Limb (tissue), 2 donors: ENCODE results near the gene SATL1.
"Not testable (repeated sequence)": the region's sequence is repeated elsewhere in the genome, so short reads cannot be mapped to it uniquely, and the experiment has no call there.

Experiments used
- DNase-seq, 2 donors: peaks; one replicate each; pipeline ENCODE4 v3.0.0-alpha.2; 2016; ENCODE audit errors: extremely low spot score in 2 of 2

The SATL1 gene

DNA sequence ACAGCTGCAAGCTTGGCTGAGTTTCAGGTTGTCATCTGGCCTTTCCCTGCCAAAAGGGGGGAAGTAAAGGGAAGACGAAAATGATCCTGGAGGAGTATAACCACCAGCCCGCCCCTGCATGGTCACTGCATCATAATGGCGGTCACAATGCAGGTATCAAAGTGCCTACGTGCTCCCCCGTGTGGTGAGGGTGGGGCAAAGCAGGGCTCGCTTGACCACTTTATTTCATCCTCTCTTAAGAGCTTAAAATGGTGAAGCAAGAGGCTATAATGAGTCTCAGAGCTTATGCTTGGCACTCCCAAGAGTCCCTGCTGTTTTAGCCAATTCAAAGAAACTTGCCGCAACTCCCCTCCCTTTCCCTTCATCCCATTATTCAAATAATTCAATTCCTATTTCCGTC, 134.3 kb downstream of the SATL1 start:
- DNase-seq: no peak

DNA sequence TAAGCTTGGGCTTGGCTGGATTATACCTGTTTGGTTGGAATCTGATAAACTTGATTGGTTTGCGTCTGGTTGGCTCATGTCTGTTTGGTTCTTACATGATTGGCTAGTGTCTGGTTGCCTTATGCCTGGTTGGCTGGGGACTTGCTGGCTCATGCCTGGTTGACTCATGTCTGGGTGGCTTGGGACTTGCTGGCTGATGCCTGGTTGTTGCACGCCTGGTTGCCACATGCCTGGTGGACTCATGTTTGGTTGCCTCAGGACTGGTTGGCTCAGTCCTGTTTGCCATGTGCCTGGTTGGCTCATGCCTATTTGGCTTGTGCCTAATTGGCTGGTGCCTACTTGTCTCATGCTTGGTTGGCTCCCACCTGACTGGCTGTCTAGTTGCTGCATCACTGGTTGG, 135.4 kb downstream of the SATL1 start:
- no peak for DNase-seq

DNA sequence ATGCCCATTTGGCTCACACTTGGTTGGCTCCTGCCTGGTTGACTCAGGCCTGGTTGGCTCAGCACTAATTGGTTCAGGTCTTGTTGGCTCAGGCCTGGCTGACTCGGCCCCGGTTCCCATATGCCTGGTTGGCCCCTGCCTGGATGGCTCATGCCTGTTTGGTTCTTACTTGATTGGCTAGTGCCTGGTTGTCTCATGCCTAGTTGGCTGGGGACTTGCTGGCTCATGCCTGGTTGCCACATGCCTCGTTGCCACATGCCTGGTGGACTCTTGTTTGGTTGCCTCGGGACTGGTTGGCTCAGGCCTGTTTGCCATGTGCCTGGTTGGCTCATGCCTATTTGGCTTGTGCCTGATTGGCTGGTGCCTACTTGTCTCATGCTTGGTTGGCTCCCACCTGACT, 136.2 kb downstream of the SATL1 start:
- no peak for DNase-seq

DNA sequence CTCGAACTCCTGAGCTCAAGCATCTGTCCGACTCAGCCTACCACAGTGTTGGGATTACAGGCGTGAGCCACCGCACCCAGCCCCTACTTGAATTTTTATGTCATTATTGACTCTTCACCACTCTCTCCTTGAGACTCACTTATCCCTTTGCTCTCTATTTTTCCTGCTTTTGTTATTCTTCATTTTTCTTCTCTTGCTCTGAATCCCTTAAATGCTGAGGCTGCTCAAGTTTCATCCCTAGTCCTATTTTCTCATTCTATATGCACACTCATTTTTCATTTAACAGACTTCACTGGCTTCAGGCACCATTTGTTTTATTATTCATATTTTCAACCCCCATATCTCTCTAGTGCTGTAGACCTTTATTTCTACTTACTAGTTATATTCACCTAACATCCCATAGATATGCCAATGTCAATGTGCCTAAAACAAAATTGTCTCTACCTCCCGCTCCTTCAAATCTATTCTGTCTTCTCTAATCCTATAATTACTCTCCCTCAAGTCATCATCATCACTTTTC, 154.2 kb downstream of the SATL1 start:
- no peak for DNase-seq

DNA sequence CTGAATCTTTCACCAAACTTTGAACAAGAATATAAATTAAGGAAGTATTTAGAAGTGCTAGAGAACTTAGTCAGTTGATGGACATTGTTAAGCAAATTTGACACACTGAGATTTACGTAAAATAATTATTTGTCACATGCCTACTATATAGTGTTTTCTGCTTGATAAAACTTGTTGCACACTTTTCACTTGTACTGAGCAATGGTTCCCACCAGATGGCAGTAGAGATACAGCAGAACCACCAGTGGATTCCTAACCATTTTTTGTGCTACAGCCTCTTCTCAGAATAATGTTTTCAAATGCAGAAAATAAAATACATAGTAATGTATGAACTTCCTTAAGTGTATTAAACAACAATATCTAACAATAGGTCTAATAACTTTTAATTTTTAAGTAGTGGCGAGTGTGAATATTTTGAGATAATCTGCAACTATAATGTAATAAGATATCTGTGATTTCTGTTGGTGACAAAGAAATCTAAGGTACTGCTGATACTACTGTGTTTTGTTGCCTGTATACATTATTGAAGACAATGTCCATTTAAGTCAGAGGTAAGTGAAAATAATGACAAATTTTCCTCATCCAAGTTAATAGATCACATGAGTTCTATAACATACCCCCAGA, 158.7 kb downstream of the SATL1 start:
- peak in 1 of 2 donors; percentile 22 for DNase-seq

DNA sequence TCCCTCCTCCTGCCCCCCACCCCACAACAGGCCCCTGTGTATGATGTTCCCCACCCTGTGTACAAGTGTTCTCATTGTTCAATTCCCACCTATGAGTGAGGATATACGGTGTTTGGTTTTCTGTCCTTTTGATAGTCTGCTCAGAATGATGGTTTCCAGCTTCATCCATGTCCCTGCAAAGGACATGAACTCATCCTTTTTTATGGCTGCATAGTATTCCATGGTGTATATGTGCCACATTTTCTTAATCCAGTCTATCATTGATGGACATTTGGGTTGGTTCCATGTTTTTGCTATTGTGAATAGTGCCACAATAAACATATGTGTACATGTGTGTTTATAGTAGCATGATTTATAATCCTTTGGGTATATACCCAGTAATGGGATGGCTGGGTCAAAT, 166.3 kb downstream of the SATL1 start:
- DNase-seq: not testable (repeated sequence)

DNA sequence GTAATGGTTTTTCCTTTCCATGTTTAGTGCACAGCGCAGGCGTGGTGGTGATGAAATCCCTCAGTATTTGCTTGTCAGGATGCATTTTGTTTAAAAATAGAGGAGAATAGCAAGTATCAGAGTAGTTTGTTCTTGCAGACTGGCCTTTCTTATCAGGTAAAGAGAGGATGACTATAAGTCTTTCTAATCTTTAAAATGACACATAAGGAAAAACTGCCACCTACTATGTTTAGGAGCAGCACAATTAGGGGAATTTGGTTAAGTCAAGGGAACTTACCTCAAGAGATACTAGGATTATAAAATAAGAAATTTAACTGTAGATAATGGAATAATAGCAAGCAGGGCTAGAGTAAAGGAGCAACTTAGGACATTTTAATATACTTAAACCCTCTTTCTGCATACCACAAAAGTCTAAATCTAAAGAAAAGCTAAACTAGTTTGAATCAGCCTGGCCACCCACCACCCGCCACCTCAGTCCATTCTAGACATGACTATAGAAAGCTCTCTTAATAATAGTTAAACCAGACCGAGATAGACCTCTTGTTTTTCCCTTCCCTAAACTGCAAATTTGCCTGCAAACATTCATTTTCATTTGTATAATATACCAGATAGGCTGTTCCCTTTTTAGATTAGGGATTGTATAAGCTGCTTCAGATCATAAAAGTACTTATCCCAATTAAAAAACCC, 177.9 kb downstream of the SATL1 start:
- DNase-seq: no peak

DNA sequence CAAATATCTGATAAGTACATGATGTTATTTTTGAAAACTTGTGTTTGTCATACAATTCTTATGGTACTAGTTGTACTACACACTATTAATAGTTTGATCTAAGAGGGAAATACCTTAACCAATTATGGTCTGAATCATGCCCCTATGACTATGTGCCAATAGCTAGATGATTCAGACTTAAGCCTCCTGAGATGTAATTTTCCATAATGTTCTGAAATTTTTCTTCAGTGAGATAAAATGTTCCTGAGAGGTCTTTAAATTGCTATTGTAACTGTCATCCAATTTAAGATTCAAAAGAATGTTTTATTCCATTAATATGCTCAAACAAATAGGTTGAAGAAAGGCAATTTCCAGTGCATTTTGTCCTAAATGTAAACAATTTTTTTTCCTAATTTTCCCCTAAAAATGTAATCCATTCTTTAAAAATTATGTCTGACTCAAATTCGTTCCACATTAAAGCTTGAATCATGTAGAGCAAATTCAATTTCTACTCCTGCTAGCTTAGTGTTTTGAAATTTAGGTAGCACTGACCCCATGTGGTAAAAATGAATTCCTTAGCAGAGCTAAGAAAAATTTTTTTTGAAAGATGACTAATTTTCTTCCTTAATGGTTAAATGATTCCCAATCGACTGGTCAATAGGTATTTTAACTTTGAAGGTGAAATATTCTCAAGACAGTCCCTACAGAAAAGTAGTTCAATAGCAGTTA, 190.8 kb downstream of the SATL1 start:
- no peak for DNase-seq

DNA sequence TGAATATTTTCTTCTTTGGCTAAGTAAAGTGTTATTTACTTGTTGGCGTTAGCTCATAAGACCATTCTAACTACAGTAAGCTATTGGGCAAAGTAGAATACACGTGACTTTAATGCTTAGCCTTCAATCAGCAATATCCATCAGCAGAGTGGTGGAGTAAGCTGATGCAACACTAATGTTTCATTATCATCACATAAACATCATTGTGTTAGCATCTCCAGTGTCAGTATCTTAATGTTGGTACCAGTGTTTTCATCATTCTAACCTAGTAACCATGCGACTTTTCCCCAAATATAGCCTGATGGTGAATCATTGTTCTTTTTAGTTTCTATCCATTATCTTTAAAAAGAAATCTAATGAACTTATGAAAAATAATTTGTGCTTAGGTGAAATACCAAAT, 191.4 kb downstream of the SATL1 start:
- DNase-seq: no peak

DNA sequence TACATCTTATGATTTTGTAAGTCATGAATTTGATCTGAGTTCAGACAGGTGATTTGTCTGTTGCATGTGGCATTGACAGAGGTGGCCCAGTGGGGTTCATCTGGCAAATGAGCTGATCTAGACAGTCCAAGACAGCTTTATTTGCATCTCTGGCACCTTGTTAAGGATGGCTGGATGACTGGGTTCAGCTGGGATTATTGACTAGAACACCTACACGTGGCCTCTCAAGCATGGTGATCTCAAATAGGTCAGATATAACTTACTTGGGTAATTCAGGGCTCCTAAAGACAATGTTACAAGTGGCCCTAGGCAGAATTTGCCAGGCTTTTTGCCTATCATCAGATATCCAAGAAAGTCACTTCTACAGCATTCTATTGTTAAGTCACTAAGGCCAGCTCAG, 192.0 kb downstream of the SATL1 start:
- no peak for DNase-seq
